ENCODE data around the gene PSMC2. TPM values are rescaled to one million over a fixed set of nuclear protein-coding genes. Genes with fewer than 3 reads are reported as not detected.

Gene PSMC2
- total RNA-seq, 1 experiment from 2014 or later, result 121 TPM

GRCh38 chr7:103344453-103345149 is 2.8 kb upstream of the PSMC2 start, which contains the start of gene DNAJC2:
Gene DNAJC2 (minus strand): TSS chr7:103344767. CDS start chr7:103344622, 145 bp downstream.
- Mint-ChIP-seq H3K36me3 (peaks cover 27% of the 10 kb centered on the region), H3K27me3 (ENCODE audit: low read depth) (no peaks in the 10 kb centered on the region), H3K4me3 (peak within 1 kb of the TSS; percentile 85), H3K9me3 (no peaks in the 10 kb centered on the region), H3K4me1 (peaks cover 17% of the 10 kb centered on the region), H3K27ac (peak within 1 kb of the TSS; percentile 97)
- ChIA-PET POLR2A (interaction anchor here (0.6 kb wide), 1 partner anchor 12 kb away, joined by 3 read pairs; no protein-coding TSS in a partner anchor), CTCF (no interaction called here)
- DNase-seq (ENCODE audit: low spot score) (peak; percentile 80), ATAC-seq (peak; percentile 93)
- TF ChIP-seq KAT7 (CRISPR knock-in tag; IDR thresholded peaks at IDR 0.05; ENCODE audit: borderline replicate concordance), result 0 out of 2 replicates have a peak, but pooled peaks have one; percentile 76
- no peak for TF ChIP-seq CDX4 (CRISPR knock-in tag; IDR thresholded peaks at IDR 0.05; ENCODE audit: borderline replicate concordance)
- TF ChIP-seq FOXK1 (CRISPR knock-in tag; IDR thresholded peaks at IDR 0.05), result peak; percentile 83
- TF ChIP-seq ZNF232 (CRISPR knock-in tag; IDR thresholded peaks at IDR 0.05), result peak; percentile 90
- peak; percentile 80 for TF ChIP-seq ETV6 (CRISPR knock-in tag; IDR thresholded peaks at IDR 0.05)
- no peak for TF ChIP-seq CREB1 (CRISPR knock-in tag; IDR thresholded peaks at IDR 0.05)
- TF ChIP-seq TEAD1 (CRISPR knock-in tag; IDR thresholded peaks at IDR 0.05), result peak; percentile 93
- TF ChIP-seq FOXP4 (CRISPR knock-in tag; IDR thresholded peaks at IDR 0.05), result 0 out of 2 replicates have a peak, but pooled peaks have one; percentile 43
- no peak for TF ChIP-seq CTCF (IDR thresholded peaks at IDR 0.05)
- TF ChIP-seq SMAD3 (CRISPR knock-in tag; IDR thresholded peaks at IDR 0.05; ENCODE audit: borderline replicate concordance), result peak; percentile 87; the same call in 1 of the 2 replicates
- TF ChIP-seq NFE2L1 (CRISPR knock-in tag; IDR thresholded peaks at IDR 0.05), result peak; percentile 82; the same call in 1 of the 2 replicates
- peak; percentile 65; the same call in 1 of the 2 replicates for TF ChIP-seq ZBTB43 (CRISPR knock-in tag; IDR thresholded peaks at IDR 0.05)
- no peak for TF ChIP-seq MLX (CRISPR knock-in tag; IDR thresholded peaks at IDR 0.05)
- TF ChIP-seq GTF2I (CRISPR knock-in tag; conservative IDR thresholded peaks at IDR 0.05), result no peak
- no peak for TF ChIP-seq CBFB (CRISPR knock-in tag; IDR thresholded peaks at IDR 0.05; ENCODE audit: low read depth)
- no peak for TF ChIP-seq EMX1 (CRISPR knock-in tag; IDR thresholded peaks at IDR 0.05)
- 0 out of 2 replicates have a peak, but pooled peaks have one; percentile 19 for TF ChIP-seq HMGXB4 (CRISPR knock-in tag; IDR thresholded peaks at IDR 0.05)
- TF ChIP-seq MAX (CRISPR knock-in tag; IDR thresholded peaks at IDR 0.05), result peak; percentile 96
- no peak for TF ChIP-seq IRF2 (CRISPR knock-in tag; IDR thresholded peaks at IDR 0.05; ENCODE audit: borderline replicate concordance, low read depth)
- peak; percentile 32; the same call in 1 of the 2 replicates for TF ChIP-seq CREM (CRISPR knock-in tag; IDR thresholded peaks at IDR 0.05)
- TF ChIP-seq ZNF532 (CRISPR knock-in tag; IDR thresholded peaks at IDR 0.05; ENCODE audit: borderline replicate concordance), result 0 out of 2 replicates have a peak, but pooled peaks have one; percentile 41
- TF ChIP-seq ELF4 (CRISPR knock-in tag; IDR thresholded peaks at IDR 0.05; ENCODE audit: low read depth), result no peak
- no peak for TF ChIP-seq NR3C1 (CRISPR knock-in tag; conservative IDR thresholded peaks at IDR 0.05; ENCODE audit: low read depth)
- TF ChIP-seq GABPB1 (CRISPR knock-in tag; IDR thresholded peaks at IDR 0.05), result peak; percentile 81

Data from WTC11 (cell line).